ENCODE results near the gene GINS3. TPM values are rescaled to one million over a fixed set of nuclear protein-coding genes. Genes with fewer than 3 reads are reported as not detected.

Gene GINS3
- total RNA-seq, 1 donor from 2014 or later, result 25.0 TPM

DNA sequence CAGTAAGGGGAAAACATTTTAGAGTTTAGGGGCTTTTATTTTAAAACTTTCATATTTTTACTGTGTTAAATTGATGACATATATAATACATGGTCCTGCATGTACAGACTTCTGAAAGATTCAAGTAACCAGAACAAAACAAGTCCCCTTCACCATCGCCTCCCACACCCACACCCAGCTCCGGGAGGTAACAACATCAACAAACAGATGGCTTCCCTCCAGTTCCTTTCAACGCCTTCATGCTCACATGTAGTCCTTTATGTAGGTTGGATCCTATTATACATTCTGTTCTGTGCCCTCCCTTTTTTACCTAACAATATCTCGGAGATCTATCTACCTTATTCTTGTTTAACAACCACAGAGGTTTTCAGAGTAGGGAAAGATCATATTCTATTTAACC lies 30.5 kb downstream of the GINS3 start:
- intact Hi-C loops (cut with micrococcal nuclease), result no loop called here
- no peak for DNase-seq
- H3K36me3 Mint-ChIP-seq (ENCODE audit: low read depth), result no peaks in the 10 kb centered on the region
- no peaks in the 10 kb centered on the region for H3K9me3 Mint-ChIP-seq
- no peak overlapping the region for H3K27ac Mint-ChIP-seq
- peaks cover 8% of the 10 kb centered on the region for H3K27me3 Mint-ChIP-seq
- no peak overlapping the region for H3K4me3 Mint-ChIP-seq
- peaks cover 12% of the 10 kb centered on the region for H3K4me1 Mint-ChIP-seq

DNA sequence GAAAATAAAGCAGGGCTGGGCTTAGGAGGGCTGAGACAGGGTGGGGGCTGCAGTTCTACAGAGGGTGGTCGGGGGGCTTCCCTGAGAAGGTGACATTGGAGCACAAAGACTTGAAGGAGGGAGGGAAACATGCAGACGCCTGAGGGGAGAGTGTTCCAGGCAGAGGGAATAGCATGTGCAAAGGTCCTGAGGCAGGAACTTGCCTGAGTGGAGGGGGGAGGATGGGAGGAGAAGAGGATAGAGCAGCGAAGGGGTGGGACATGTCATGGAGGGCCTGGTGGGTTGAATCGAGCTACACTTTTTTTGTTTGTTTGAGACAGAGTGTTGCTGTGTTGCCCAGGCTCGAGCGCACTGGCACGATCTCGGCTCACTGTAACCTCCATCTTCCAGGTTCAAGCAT lies 33.0 kb downstream of the GINS3 start:
- Mint-ChIP-seq H3K4me3 (no peak overlapping the region), H3K4me1 (peaks cover 12% of the 10 kb centered on the region), H3K9me3 (no peaks in the 10 kb centered on the region), H3K36me3 (ENCODE audit: low read depth) (no peaks in the 10 kb centered on the region), H3K27ac (no peak overlapping the region), H3K27me3 (peaks cover 13% of the 10 kb centered on the region)
- DNase-seq, result no peak
- intact Hi-C loops (cut with micrococcal nuclease), result no loop called here

DNA sequence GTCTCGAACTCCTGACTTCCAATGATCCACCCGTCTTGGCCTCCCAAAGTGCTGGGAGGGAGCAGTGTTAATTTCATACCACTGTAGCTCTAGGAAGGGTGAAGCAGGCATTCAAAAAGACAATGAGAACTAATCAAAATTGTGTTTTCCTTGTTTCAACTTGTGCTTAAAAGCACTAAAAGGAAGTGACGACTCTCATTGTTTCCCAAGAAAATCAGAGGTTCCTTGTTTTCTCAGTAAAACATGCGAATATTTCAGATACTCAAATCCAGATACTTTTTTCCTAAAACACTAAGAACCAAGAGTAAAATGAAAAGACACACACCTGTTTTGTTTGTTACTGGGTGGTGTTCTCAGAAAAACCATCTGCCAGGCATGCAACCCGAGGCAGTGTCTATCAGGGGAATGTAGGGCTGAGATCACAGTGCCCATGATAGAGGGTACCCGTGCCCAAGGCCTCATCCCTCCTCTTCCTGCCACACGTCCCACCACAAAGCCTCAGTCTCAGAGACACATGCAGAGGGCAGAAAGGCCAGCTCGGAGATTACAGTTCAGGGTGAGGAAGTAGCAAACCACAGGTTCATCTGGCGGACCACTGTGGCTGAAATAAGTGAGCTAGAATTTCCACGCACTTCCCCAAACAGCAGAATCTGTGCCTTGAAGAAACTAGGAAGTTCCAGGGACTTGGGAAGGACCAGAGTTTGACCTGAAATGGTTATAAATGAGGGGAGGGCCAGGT lies 33.7 kb downstream of the GINS3 start:
- DNase-seq, result peak; percentile 72
- Mint-ChIP-seq H3K27ac (peak overlapping the region; percentile 54), H3K4me3 (peak overlapping the region; percentile 13), H3K4me1 (peaks cover 12% of the 10 kb centered on the region), H3K27me3 (peaks cover 15% of the 10 kb centered on the region), H3K36me3 (ENCODE audit: low read depth) (no peaks in the 10 kb centered on the region), H3K9me3 (no peaks in the 10 kb centered on the region)
- intact Hi-C loops (cut with micrococcal nuclease), result no loop called here

DNA sequence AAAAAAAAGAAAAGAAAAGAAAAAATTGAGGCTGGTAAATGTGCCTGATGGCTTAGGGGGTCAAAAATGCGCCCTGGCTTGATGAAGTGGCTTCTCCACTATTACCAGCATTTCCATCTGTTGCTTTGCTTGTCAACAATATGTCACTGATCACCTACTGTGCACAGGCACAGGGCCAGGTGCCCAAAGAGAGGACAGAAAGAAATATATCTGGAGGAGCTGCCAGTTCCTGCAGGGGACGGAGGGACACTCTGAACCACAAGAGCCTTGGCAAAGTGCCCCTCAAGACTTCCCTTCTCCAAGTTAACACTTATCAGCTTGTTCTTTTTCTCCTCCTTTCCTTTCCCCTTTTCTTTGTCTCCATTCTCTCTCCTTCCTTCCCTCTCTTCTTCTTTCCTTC lies 34.7 kb downstream of the GINS3 start:
- H3K9me3 Mint-ChIP-seq, result no peaks in the 10 kb centered on the region
- peaks cover 15% of the 10 kb centered on the region for H3K27me3 Mint-ChIP-seq
- intact Hi-C loops (cut with micrococcal nuclease), result no loop called here
- no peak for DNase-seq
- no peak overlapping the region for H3K27ac Mint-ChIP-seq
- no peak overlapping the region for H3K4me3 Mint-ChIP-seq
- no peaks in the 10 kb centered on the region for H3K36me3 Mint-ChIP-seq (ENCODE audit: low read depth)
- peaks cover 12% of the 10 kb centered on the region for H3K4me1 Mint-ChIP-seq

DNA sequence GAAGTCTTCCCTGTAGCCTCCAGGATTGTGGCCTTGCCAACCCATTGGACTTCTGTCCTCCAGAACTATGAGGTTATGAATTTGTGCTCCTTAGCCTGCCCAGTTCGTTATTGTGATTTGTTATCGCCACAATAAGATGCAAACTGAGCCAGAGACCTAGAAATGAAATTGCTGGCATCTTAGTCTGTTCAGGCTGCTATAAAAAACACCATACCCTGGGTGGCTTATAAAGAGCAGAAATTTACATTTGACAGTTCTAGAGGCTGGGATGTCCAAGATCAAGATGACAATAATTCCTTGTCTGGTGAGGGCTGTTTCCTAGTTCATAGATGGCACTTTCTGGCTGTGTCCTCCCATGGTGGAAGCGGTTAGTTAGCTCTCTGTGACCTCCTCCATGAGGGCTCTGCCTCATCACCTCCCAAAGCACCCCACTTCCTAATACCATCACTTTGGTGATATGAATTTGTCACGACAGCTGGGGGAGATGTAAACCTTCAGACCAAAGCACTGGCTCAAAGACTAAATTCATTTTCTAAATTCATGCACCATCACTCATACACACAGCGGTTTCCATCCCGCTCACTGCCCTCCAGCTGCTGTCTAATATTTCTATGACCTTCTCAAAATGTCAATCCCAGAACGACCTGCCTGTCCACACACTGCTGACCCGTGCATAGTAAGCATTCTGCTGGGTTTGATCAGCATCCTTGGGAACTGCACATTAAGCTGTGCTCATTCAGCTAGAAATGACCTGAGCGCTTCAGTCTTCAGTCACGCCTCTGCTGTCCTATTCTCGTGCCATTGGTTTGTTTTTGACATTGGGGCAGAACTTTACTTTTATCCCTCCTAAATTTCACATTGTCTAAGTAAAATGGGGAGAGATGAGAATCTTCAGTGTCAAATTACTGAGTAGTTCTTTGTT lies 36.6 kb downstream of the GINS3 start:
- H3K27ac Mint-ChIP-seq, result no peak overlapping the region
- H3K4me1 Mint-ChIP-seq, result peaks cover 14% of the 10 kb centered on the region
- peaks cover 13% of the 10 kb centered on the region for H3K27me3 Mint-ChIP-seq
- no peak overlapping the region for H3K4me3 Mint-ChIP-seq
- no peaks in the 10 kb centered on the region for H3K36me3 Mint-ChIP-seq (ENCODE audit: low read depth)
- intact Hi-C loops (cut with micrococcal nuclease), result no loop called here
- DNase-seq, result no peak
- H3K9me3 Mint-ChIP-seq, result no peaks in the 10 kb centered on the region

DNA sequence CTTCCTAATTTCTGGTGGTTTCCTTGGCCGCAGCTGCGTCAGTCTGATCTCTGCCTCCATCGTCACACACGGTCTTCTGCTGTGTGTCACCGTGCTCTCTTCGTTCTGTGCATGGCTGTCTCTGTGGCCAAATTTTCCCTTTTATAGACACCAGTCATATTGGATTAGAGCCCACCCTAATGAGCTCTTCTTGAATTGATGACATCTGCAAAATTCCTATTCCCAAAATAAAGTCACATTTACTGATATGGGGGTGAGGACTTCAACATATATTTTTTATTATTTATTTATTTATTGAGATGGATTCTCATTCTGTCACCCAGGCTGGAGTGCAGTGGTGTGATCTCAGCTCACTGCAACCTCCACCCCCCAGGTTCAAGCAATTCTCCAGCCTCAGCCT lies 38.4 kb downstream of the GINS3 start:
- intact Hi-C loops (cut with micrococcal nuclease), result no loop called here
- Mint-ChIP-seq H3K27me3 (peaks cover 13% of the 10 kb centered on the region), H3K27ac (no peak overlapping the region), H3K4me1 (peaks cover 7% of the 10 kb centered on the region), H3K36me3 (ENCODE audit: low read depth) (no peaks in the 10 kb centered on the region), H3K9me3 (no peaks in the 10 kb centered on the region), H3K4me3 (no peak overlapping the region)
- DNase-seq, result no peak

DNA sequence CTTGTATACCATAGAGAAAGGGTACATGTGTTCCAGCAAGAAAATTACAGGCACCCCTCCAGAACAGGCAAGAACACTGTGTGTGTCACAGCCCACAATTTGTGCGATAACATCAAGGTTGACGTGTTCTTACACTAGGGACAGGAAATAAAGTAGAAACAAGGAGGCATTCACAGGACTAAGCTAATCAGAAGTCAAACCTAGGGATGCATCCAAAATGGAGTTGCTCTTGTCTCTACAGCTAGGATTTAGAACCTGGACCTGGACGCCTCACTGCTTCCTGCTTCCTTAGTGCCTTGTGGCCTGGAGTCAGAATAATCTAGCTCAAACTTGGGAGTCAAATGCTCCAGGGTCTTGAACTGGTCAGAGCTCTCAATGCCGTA lies 41.3 kb downstream of the GINS3 start:
- H3K36me3 Mint-ChIP-seq (ENCODE audit: low read depth), result no peaks in the 10 kb centered on the region
- H3K27me3 Mint-ChIP-seq, result peaks cover 2% of the 10 kb centered on the region
- no peak overlapping the region for H3K27ac Mint-ChIP-seq
- intact Hi-C loops (cut with micrococcal nuclease), result no loop called here
- peaks cover 1% of the 10 kb centered on the region for H3K4me1 Mint-ChIP-seq
- peaks cover 9% of the 10 kb centered on the region for H3K9me3 Mint-ChIP-seq
- H3K4me3 Mint-ChIP-seq, result no peak overlapping the region
- DNase-seq, result no peak

DNA sequence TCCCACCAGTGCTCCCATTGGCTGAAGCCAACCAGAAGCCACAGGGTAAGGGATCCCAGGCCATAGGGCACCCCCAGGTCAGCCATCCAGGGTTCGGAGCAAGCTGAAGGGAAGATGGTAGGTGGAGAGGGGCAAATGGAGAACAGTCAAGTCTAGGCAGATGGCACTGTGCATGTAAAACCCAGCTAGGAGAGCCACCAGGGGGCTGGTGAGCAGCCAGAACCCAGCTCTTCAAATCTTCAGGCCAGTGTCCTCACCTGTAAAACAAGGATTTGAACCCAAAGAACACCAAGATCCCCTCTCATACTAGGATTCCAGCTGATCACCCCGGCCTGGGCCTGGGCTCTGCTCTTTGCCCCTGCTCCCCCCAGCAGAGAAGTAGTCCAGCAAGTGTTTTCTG lies 43.5 kb downstream of the GINS3 start:
- no peaks in the 10 kb centered on the region for H3K27me3 Mint-ChIP-seq
- peaks cover 9% of the 10 kb centered on the region for H3K9me3 Mint-ChIP-seq
- no peak overlapping the region for H3K4me3 Mint-ChIP-seq
- DNase-seq, result no peak
- intact Hi-C loops (cut with micrococcal nuclease), result no loop called here
- H3K36me3 Mint-ChIP-seq (ENCODE audit: low read depth), result no peaks in the 10 kb centered on the region
- no peak overlapping the region for H3K27ac Mint-ChIP-seq
- H3K4me1 Mint-ChIP-seq, result peaks cover 1% of the 10 kb centered on the region

DNA sequence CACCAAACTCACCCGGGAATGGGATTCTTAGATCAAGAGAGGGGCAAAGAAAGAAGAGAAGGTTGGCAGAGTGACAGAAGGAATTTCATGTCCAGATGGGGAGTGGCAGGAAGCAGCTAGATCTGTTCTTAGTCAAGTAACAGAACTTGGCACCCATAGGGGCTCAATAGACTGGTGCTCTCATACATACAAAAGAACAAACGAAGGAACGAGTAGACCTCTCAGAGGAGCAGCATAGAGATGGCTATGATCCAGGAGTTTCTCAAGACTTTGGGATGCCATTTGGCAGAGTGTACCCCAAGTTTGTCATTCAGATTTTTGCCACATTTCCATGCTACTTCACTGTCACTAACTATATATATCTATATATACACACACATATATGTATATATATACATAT lies 47.9 kb downstream of the GINS3 start:
- H3K9me3 Mint-ChIP-seq, result peaks cover 9% of the 10 kb centered on the region
- no peaks in the 10 kb centered on the region for H3K36me3 Mint-ChIP-seq (ENCODE audit: low read depth)
- no peak overlapping the region for H3K27ac Mint-ChIP-seq
- intact Hi-C loops (cut with micrococcal nuclease), result no loop called here
- H3K4me3 Mint-ChIP-seq, result no peak overlapping the region
- H3K4me1 Mint-ChIP-seq, result no peaks in the 10 kb centered on the region
- H3K27me3 Mint-ChIP-seq, result peaks cover 14% of the 10 kb centered on the region
- DNase-seq, result no peak

DNA sequence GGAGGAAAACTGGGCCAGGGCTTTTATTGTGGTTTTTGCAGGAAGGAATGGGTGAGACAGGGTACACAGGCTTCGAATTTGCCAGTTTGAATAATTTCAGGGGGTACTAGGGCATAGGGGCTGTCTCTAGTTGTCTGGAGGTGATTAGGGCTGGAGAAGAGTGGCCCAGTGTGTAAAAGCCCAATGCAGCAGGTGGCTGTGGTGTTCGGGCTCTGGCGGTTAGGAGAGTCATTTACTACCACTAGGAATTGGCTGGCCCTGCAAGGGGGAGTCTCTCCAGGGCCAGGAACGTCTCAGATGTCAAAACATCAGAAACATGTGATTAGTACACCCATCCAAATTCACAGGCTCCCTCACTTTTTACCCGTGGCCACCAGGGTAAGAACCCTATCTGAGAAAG lies 50.3 kb downstream of the GINS3 start:
- Mint-ChIP-seq H3K9me3 (peaks cover under 1% of the 10 kb centered on the region), H3K4me1 (no peaks in the 10 kb centered on the region), H3K4me3 (no peak overlapping the region), H3K36me3 (ENCODE audit: low read depth) (no peaks in the 10 kb centered on the region), H3K27ac (no peak overlapping the region), H3K27me3 (peaks cover 16% of the 10 kb centered on the region)
- no peak for DNase-seq
- intact Hi-C loops (cut with micrococcal nuclease), result no loop called here

DNA sequence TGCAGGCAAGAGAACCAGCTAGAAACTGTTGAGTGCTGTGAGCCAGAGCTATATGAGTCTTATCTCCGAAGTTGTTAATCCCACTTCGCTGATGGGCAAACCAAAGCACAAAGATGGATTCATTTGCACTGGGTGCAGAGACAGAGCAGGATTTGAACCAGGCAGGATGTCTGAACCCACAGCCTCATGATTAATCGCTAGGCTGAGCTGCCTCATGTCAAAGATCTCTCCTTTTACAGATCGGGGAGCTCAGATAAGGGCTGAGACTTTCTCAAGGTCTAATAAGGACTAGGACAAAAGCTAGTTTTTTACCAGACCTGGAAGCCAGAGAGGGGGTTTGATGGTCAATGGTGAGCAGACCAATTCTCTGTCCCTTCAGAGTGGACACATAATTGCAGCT lies 51.5 kb downstream of the GINS3 start:
- DNase-seq, result no peak
- Mint-ChIP-seq H3K27ac (no peak overlapping the region), H3K27me3 (peaks cover 19% of the 10 kb centered on the region), H3K36me3 (ENCODE audit: low read depth) (no peaks in the 10 kb centered on the region), H3K4me3 (no peak overlapping the region), H3K9me3 (no peaks in the 10 kb centered on the region), H3K4me1 (no peaks in the 10 kb centered on the region)
- intact Hi-C loops (cut with micrococcal nuclease), result no loop called here

DNA sequence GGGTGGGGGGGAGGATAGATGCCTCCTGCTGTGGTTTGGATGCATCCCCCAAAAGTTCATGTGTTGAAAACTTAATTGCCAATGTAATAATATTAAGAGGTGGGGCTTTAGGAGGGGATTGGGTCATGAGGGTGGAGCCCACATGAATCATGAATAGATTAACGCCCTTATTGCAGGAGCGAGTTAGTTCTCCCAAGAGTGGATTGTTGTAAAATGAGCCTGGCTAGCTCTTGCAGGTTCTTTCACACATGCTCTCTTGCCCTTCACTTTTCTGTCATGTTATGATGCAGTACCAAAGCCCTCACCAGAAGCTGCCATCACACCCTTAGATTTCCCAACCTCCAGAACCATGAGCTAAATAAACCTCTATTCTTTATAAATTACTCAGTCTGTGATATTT lies 52.0 kb downstream of the GINS3 start:
- Mint-ChIP-seq H3K27ac (no peak overlapping the region), H3K4me3 (no peak overlapping the region), H3K4me1 (no peaks in the 10 kb centered on the region), H3K27me3 (peaks cover 19% of the 10 kb centered on the region), H3K9me3 (no peaks in the 10 kb centered on the region), H3K36me3 (ENCODE audit: low read depth) (no peaks in the 10 kb centered on the region)
- no peak for DNase-seq
- intact Hi-C loops (cut with micrococcal nuclease), result no loop called here

DNA sequence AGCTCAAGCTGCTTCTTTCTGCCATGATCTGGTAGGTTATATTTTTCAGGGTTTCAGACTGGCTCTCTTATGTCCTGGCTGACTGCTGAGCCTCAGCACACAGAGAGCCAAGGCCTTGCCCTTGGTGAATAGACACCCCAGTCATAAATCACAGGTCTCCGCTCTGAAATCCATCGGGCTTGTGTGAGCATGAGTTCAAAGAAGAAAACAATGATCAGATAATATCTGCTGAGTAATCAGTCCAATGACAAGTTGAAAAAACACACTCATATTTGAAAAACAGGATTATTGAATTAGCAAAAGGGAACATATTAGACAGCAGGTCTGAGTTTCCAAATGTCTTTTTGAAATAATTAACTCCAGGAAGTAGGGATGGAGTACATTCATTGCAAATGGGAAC lies 56.6 kb downstream of the GINS3 start:
- Mint-ChIP-seq H3K27me3 (peaks cover 17% of the 10 kb centered on the region), H3K9me3 (no peaks in the 10 kb centered on the region), H3K4me3 (no peak overlapping the region), H3K4me1 (peaks cover 2% of the 10 kb centered on the region), H3K27ac (no peak overlapping the region), H3K36me3 (ENCODE audit: low read depth) (no peaks in the 10 kb centered on the region)
- DNase-seq, result no peak
- intact Hi-C loops (cut with micrococcal nuclease), result no loop called here

DNA sequence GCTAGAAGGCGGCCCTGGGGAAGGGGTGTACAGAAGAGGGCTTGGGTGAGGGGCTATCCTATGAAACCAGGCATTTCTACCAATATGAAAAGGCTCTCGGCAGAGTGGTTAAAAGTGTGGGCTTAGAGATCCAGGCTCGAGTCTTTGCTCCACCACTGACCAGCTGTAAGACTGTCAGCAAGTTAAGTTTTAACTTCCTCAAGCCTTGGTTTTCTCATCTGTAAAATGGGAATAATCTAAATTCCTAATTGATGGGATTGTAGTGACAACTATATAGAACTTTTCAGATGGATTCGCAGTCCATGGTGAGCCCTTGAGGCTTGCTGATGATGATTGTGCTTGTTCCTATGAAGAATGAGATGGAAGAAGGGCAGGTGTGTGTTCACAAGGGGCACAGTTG lies 57.0 kb downstream of the GINS3 start:
- Mint-ChIP-seq H3K36me3 (ENCODE audit: low read depth) (no peaks in the 10 kb centered on the region), H3K9me3 (no peaks in the 10 kb centered on the region), H3K4me3 (no peak overlapping the region), H3K27ac (no peak overlapping the region), H3K4me1 (peaks cover 2% of the 10 kb centered on the region), H3K27me3 (peaks cover 21% of the 10 kb centered on the region)
- no peak for DNase-seq
- intact Hi-C loops (cut with micrococcal nuclease), result no loop called here
